LNCaP clone FGC (cell line): Measurements from ENCODE around the gene FANCB.

Source experiments
- DNase-seq: peaks from one replicate; pipeline ENCODE4 v3.0.0-alpha.2; 2011; ENCODE audit warnings: low read depth
- H3K4me3 ChIP-seq: 2 replicates; pipeline ENCODE4 v1.5.1; 2011; ENCODE audit warnings: mild to moderate bottlenecking, low read depth, low read length, control low read depth
- CTCF ChIP-seq: IDR thresholded peaks from 2 replicates; pipeline ENCODE4 v1.5.1; 2012; ENCODE audit warnings: mild to moderate bottlenecking; ENCODE audit not compliant: control insufficient read depth, insufficient read depth; ENCODE audit errors: extremely low read depth

The FANCB gene

GRCh38 chrX:14851526-14851925, 21.3 kb downstream of the FANCB start:
- DNase-seq = no peak
- no peak for TF ChIP-seq CTCF

GRCh38 chrX:14843666-14844065, 29.2 kb downstream of the FANCB start:
- DNase-seq = no peak
- no peak for TF ChIP-seq CTCF
- H3K4me3 ChIP-seq = no peak overlapping the region

More at GRCh38 chrX:14851526-14851925, 21.3 kb downstream of the FANCB start:
- no peak overlapping the region for H3K4me3 ChIP-seq

GRCh38 chrX:14837155-14837554, 35.7 kb downstream of the FANCB start:
- TF ChIP-seq CTCF = no peak
- H3K4me3 ChIP-seq = no peak overlapping the region
- DNase-seq = no peak

- H3K4me3 ChIP-seq = no peak overlapping the region
- TF ChIP-seq CTCF = no peak
- no peak for DNase-seq
These were observed 40.3 kb downstream of the FANCB start for GRCh38 chrX:14832586-14832985.

- no peak for DNase-seq
- no peak for TF ChIP-seq CTCF
- H3K4me3 ChIP-seq = no peak overlapping the region
These were observed 40.7 kb downstream of the FANCB start for GRCh38 chrX:14832151-14832550.

- no peak for DNase-seq
- no peak for TF ChIP-seq CTCF
- H3K4me3 ChIP-seq = no peak overlapping the region
These were observed 43.2 kb downstream of the FANCB start for GRCh38 chrX:14829643-14830042.

GRCh38 chrX:14826319-14826718, 46.5 kb downstream of the FANCB start:
- no peak for TF ChIP-seq CTCF
- DNase-seq = no peak
- H3K4me3 ChIP-seq = no peak overlapping the region
